ENCODE results near the gene GALE. TPM values are rescaled to one million over a fixed set of nuclear protein-coding genes. Genes with fewer than 3 reads are reported as not detected.

GALE gene
- total and polyA plus RNA-seq, 4 experiments from 2014 or later = 11.2 to 15.9 (median 12.9) TPM

DNA sequence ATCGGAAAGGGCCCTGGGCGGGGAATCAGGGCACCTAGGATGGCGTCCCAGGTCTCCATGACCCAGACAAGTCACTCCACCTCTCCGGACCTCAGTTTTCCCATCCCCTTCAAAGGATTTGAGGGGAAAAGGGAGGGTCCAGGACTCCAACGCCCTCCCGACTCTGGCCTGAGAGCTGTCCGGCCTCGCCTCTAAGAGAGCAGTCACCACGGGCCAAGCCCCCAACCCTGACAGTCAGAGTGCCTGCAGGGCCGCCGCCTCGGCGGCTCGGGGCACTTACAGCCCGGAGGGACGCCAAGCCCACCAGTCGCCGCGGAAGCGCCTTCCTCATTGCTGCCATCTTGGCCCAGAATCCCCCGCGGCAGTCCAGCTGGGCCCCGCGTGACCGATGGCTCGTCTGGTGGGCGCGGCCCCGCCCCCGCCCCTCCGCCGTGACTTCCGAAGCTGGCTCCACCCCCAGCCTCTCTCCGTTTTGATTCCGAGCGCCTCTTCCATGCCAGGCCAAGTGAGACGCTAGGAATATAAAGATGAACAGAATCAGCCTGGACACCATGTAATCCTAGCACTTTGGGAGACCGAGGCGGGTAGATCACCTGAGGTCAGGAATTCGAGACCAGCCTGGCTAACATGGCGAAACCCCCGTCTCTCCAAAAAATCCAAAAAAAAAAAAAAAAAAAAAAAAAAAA, 24.7 kb upstream of the GALE start, which contains the start of gene HMGCL:
TSS of gene HMGCL (minus strand) at position 354 of the 686 bp plus-strand sequence. CDS start at position 340, 14 bp downstream.
- H3K36me3 ChIP-seq (ENCODE audit: insufficient read depth, low read length) = no peaks in the 10 kb centered on the region
- peak within 1 kb of the TSS; percentile 48 to 98 for H3K4me3 ChIP-seq (ENCODE audit: low read length in 2 of 2)
- Mint-ChIP-seq H3K36me3 (peaks cover 1 to 11% of the 10 kb centered on the region in 2 donors), H3K27ac (peak within 1 kb of the TSS; percentile 86 to 98 (median 96)), H3K27me3 (no peaks in the 10 kb centered on the region), H3K4me1 (peaks cover 15 to 28% (median 20%) of the 10 kb centered on the region in 4 donors), H3K9me3 (no peaks in the 10 kb centered on the region), H3K4me3 (peak within 1 kb of the TSS; percentile 92 to 97 (median 94))
- H3K4me1 ChIP-seq (ENCODE audit: insufficient read depth, low read length) = peaks cover 18% of the 10 kb centered on the region
- ChIA-PET POLR2A (ENCODE audit: partially characterized antibody) (interaction anchor here (0.6 to 4.8 kb wide), 16 partner anchors 13 to 134 kb away, joined by 3 to 51 read pairs (median 4); partner anchors contain the start of genes ELOA, GALE, LYPLA2 and PITHD1), CTCF (ENCODE audit: partially characterized antibody) (interaction anchor here (1.1 to 4.9 kb wide), 2 partner anchors 15 to 23 kb away, joined by 4 to 52 read pairs; no protein-coding TSS in a partner anchor)
- intact Hi-C loops (cut with micrococcal nuclease) = loop anchor here (1.0 kb wide), 2 partner anchors 25 to 43 kb away; partner anchors contain the start of genes FUCA1 and GALE
- peak; percentile 80 to 89 (median 82) for DNase-seq
- peak within 1 kb of the TSS; percentile 80 for H3K27ac ChIP-seq (ENCODE audit: low read depth, low read length)
- no peaks in the 10 kb centered on the region for H3K9me3 ChIP-seq (ENCODE audit: control insufficient read depth in 1 of 2, low read length in 2 of 2)
- no peaks in the 10 kb centered on the region for H3K27me3 ChIP-seq (ENCODE audit: insufficient read depth, low read length)

DNA sequence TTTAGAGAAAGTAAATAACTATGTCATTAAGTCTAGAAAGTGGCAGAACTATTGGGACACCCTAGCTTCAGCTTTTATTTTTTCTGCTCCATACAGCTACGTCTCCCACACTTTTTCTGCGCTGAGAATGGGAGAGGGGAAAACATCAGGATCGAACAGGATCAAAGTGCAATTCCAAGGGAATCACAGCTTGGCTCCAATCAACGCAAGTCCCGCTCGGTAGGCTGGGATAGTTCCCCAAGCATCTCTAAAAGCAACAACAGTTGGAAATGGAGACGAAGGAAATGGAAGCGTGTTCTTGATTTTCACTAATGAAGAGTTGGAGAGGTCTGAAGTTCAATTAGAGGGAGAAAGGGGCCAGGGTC, 24.1 kb upstream of the GALE start:
- Histone ChIP-seq H3K27me3 (ENCODE audit: insufficient read depth, low read length) (no peaks in the 10 kb centered on the region), H3K27ac (ENCODE audit: low read depth, low read length) (peak overlapping the region; percentile 80), H3K36me3 (ENCODE audit: insufficient read depth, low read length) (no peaks in the 10 kb centered on the region), H3K4me3 (ENCODE audit: low read length in 2 of 2) (peak overlapping the region; percentile 48 to 98), H3K9me3 (ENCODE audit: control insufficient read depth in 1 of 2, low read length in 2 of 2) (no peaks in the 10 kb centered on the region), H3K4me1 (ENCODE audit: insufficient read depth, low read length) (peaks cover 18% of the 10 kb centered on the region)
- Mint-ChIP-seq H3K27ac (peak overlapping the region; percentile 86 to 98 (median 96)), H3K36me3 (peaks cover 3 to 11% of the 10 kb centered on the region in 2 donors), H3K4me1 (peaks cover 15 to 28% (median 20%) of the 10 kb centered on the region in 4 donors), H3K27me3 (no peaks in the 10 kb centered on the region), H3K9me3 (no peaks in the 10 kb centered on the region), H3K4me3 (peak overlapping the region; percentile 92 to 97 (median 94))
- intact Hi-C loops (cut with micrococcal nuclease) = loop anchor here (1.0 kb wide), 2 partner anchors 24 to 44 kb away; partner anchors contain the start of genes FUCA1 and GALE
- ChIA-PET CTCF (ENCODE audit: partially characterized antibody) (interaction anchor here (0.7 to 4.9 kb wide), 3 partner anchors 14 to 23 kb away, joined by 3 to 52 read pairs (median 4); no protein-coding TSS in a partner anchor), POLR2A (ENCODE audit: partially characterized antibody) (interaction anchor here (0.9 to 4.8 kb wide), 15 partner anchors 13 to 134 kb away, joined by 3 to 51 read pairs (median 5); partner anchors contain the start of genes ELOA, GALE, LYPLA2 and PITHD1)
- no peak for DNase-seq

DNA sequence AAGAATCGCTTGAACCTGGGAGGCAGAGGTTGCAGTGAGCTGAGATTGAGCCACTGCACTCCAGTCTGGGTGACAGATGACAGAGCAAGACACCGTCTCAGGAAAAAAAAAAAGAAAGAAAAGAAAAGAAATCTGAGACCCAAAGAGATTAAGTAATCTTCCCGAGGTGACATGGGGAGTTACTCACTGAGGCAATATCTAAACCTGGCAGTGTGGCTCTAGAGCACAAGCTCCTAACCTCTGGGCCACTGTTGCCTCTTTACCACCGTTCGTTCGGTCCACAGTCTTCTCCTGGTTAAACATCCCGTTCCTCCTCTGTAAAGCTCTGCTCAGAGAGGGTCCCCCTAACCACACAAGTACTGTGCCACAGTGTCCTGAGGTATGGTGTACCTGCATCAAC, 23.2 kb upstream of the GALE start:
- DNase-seq = no peak
- H3K4me3 ChIP-seq (ENCODE audit: low read length in 2 of 2) = no peak overlapping the region
- intact Hi-C loops (cut with micrococcal nuclease) = no loop called here
- peaks cover 18% of the 10 kb centered on the region for H3K4me1 ChIP-seq (ENCODE audit: insufficient read depth, low read length)
- H3K27me3 ChIP-seq (ENCODE audit: insufficient read depth, low read length) = no peaks in the 10 kb centered on the region
- H3K27ac Mint-ChIP-seq = peak overlapping the region in 5 of 7 donors; percentile 24 to 96 (median 86)
- no peak overlapping the region for H3K27ac ChIP-seq (ENCODE audit: low read depth, low read length)
- peaks cover 3 to 11% of the 10 kb centered on the region in 2 donors for H3K36me3 Mint-ChIP-seq
- POLR2A ChIA-PET (ENCODE audit: partially characterized antibody) = interaction anchor here (0.9 to 4.8 kb wide), 6 partner anchors 14 to 80 kb away, joined by 3 to 51 read pairs (median 4); partner anchors contain the start of genes ELOA and GALE
- peaks cover 15 to 28% (median 20%) of the 10 kb centered on the region in 4 donors for H3K4me1 Mint-ChIP-seq
- H3K4me3 Mint-ChIP-seq = peak overlapping the region in 7 of 8 donors; percentile 54 to 97 (median 93)
- CTCF ChIA-PET (ENCODE audit: partially characterized antibody) = interaction anchor here (0.8 to 4.9 kb wide), 4 partner anchors 13 to 45 kb away, joined by 3 to 52 read pairs (median 4); partner anchors contain the start of gene FUCA1
- no peaks in the 10 kb centered on the region for H3K9me3 Mint-ChIP-seq
- no peaks in the 10 kb centered on the region for H3K36me3 ChIP-seq (ENCODE audit: insufficient read depth, low read length)
- no peaks in the 10 kb centered on the region for H3K27me3 Mint-ChIP-seq
- no peaks in the 10 kb centered on the region for H3K9me3 ChIP-seq (ENCODE audit: control insufficient read depth in 1 of 2, low read length in 2 of 2)

DNA sequence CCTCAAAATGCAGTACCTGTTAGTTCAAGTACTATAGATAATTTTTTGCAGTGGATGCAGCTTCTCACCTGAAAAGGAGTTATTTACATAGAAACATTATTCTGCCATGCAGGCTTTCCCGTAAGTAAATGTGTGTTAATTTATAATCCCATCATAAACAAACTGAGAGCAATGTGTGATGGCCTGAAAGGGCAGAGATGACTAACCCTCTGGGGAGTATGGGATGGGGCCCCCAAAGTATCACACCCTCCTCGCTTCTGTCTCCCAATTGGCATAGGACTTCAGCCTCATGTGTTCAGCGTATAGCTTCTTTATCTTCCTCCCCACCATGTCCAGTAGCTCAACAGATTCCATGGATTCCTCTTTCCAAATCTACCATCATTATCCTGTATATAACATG, 17.1 kb upstream of the GALE start:
- no peak overlapping the region for H3K4me3 ChIP-seq (ENCODE audit: low read length in 2 of 2)
- ChIA-PET POLR2A (ENCODE audit: partially characterized antibody) (interaction anchor here (0.6 to 0.7 kb wide), 2 partner anchors 15 to 16 kb away, joined by 3 read pairs; no protein-coding TSS in a partner anchor), CTCF (ENCODE audit: partially characterized antibody) (interaction anchor here (1.0 to 1.3 kb wide), 2 partner anchors 8 to 11 kb away, joined by 3 to 8 read pairs; no protein-coding TSS in a partner anchor)
- Mint-ChIP-seq H3K36me3 (peaks cover 19 to 39% of the 10 kb centered on the region in 2 donors), H3K9me3 (no peaks in the 10 kb centered on the region), H3K27me3 (no peaks in the 10 kb centered on the region), H3K4me3 (peak overlapping the region in 1 of 8 donors; percentile 21), H3K4me1 (no peaks in the 10 kb centered on the region), H3K27ac (no peak overlapping the region)
- H3K36me3 ChIP-seq (ENCODE audit: insufficient read depth, low read length) = peaks cover 34% of the 10 kb centered on the region
- H3K27ac ChIP-seq (ENCODE audit: low read depth, low read length) = no peak overlapping the region
- DNase-seq = no peak
- intact Hi-C loops (cut with micrococcal nuclease) = no loop called here
- no peaks in the 10 kb centered on the region for H3K27me3 ChIP-seq (ENCODE audit: insufficient read depth, low read length)
- no peaks in the 10 kb centered on the region for H3K9me3 ChIP-seq (ENCODE audit: control insufficient read depth in 1 of 2, low read length in 2 of 2)
- H3K4me1 ChIP-seq (ENCODE audit: insufficient read depth, low read length) = no peaks in the 10 kb centered on the region

DNA sequence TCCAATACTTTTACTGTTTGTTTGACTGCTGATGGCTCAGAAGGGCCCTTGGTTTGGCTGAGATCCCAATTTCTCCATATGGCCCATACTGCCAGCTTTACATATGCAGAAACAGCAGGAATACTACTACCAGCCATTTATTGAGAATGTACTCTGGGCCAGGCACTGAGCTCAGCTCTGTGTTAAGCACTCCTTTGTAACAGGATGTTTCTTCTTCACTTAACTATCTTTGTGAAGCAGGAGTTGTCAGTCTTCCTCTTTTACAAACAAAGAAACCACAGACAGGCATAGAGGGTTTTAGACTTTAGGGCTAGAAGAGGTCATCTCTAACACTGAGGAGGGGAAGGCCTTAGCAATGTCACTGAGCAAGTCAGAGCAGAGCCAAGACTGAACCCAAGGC, 16.4 kb upstream of the GALE start:
- Histone ChIP-seq H3K4me3 (ENCODE audit: low read length in 2 of 2) (no peak overlapping the region), H3K27me3 (ENCODE audit: insufficient read depth, low read length) (no peaks in the 10 kb centered on the region), H3K27ac (ENCODE audit: low read depth, low read length) (no peak overlapping the region), H3K9me3 (ENCODE audit: control insufficient read depth in 1 of 2, low read length in 2 of 2) (no peaks in the 10 kb centered on the region), H3K36me3 (ENCODE audit: insufficient read depth, low read length) (peaks cover 34% of the 10 kb centered on the region), H3K4me1 (ENCODE audit: insufficient read depth, low read length) (no peaks in the 10 kb centered on the region)
- H3K36me3 Mint-ChIP-seq = peaks cover 19 to 42% of the 10 kb centered on the region in 2 donors
- intact Hi-C loops (cut with micrococcal nuclease) = no loop called here
- POLR2A ChIA-PET (ENCODE audit: partially characterized antibody) = interaction anchor here (0.7 kb wide), 1 partner anchor 15 kb away, joined by 3 read pairs; no protein-coding TSS in a partner anchor
- H3K27me3 Mint-ChIP-seq = no peaks in the 10 kb centered on the region
- H3K4me1 Mint-ChIP-seq = no peaks in the 10 kb centered on the region
- H3K9me3 Mint-ChIP-seq = no peaks in the 10 kb centered on the region
- H3K4me3 Mint-ChIP-seq = no peak overlapping the region
- no peak for DNase-seq
- H3K27ac Mint-ChIP-seq = no peak overlapping the region
- CTCF ChIA-PET (ENCODE audit: partially characterized antibody) = no interaction called here

DNA sequence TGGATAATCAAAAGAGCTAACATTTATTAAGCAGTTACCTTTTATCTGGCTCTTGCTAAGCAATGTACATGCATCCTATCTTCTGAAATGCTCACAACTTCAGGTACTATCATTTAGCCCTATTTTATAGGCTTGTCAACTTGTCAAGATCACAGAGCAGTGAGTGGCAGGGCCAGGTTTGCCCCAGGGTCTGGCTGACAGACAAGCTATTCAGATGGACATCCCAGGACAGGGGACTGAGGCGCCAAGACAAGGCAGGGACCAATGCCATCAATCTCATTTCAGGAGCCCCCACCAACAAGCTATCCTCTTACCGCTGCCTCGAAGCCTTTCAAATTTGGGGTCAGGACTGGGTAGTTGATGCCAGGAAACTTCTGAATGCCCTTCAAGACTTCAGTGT, 15.8 kb upstream of the GALE start:
- Mint-ChIP-seq H3K27me3 (no peaks in the 10 kb centered on the region), H3K27ac (no peak overlapping the region), H3K36me3 (peaks cover 22 to 45% of the 10 kb centered on the region in 2 donors), H3K4me3 (no peak overlapping the region), H3K4me1 (peaks cover 0 to 3% (median 0%) of the 10 kb centered on the region in 4 donors), H3K9me3 (no peaks in the 10 kb centered on the region)
- Histone ChIP-seq H3K27me3 (ENCODE audit: insufficient read depth, low read length) (no peaks in the 10 kb centered on the region), H3K4me1 (ENCODE audit: insufficient read depth, low read length) (no peaks in the 10 kb centered on the region), H3K9me3 (ENCODE audit: control insufficient read depth in 1 of 2, low read length in 2 of 2) (no peaks in the 10 kb centered on the region), H3K36me3 (ENCODE audit: insufficient read depth, low read length) (peaks cover 34% of the 10 kb centered on the region), H3K27ac (ENCODE audit: low read depth, low read length) (no peak overlapping the region), H3K4me3 (ENCODE audit: low read length in 2 of 2) (no peak overlapping the region)
- ChIA-PET CTCF (ENCODE audit: partially characterized antibody) (interaction anchor here (0.7 kb wide), 1 partner anchor 76 kb away, joined by 3 read pairs; no protein-coding TSS in a partner anchor), POLR2A (ENCODE audit: partially characterized antibody) (interaction anchor here (0.7 kb wide), 1 partner anchor 1429 kb away, joined by 3 read pairs; no protein-coding TSS in a partner anchor)
- no peak for DNase-seq
- intact Hi-C loops (cut with micrococcal nuclease) = no loop called here

DNA sequence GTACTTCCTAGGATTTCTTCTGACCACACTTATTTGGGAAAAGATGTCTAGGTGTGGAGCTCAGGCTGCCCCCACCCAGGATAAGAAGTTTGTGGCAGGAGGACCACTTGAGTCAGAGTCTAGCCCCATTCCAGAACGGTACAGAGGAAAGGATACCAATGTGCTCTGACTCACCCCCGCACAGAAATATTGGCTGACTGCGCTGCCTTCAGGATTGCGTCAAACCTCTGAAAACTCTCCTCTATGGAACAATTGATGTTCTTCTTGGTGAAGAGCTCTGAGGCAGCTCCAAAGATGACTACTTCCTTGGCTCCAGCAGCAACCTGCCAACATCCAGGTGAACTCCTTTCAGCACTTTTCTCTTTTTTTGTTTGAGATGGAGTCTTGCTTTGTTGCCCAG, 13.5 kb upstream of the GALE start:
- no peaks in the 10 kb centered on the region for H3K27me3 ChIP-seq (ENCODE audit: insufficient read depth, low read length)
- H3K9me3 ChIP-seq (ENCODE audit: control insufficient read depth in 1 of 2, low read length in 2 of 2) = no peaks in the 10 kb centered on the region
- peaks cover 34% of the 10 kb centered on the region for H3K36me3 ChIP-seq (ENCODE audit: insufficient read depth, low read length)
- H3K27ac ChIP-seq (ENCODE audit: low read depth, low read length) = no peak overlapping the region
- H3K4me1 Mint-ChIP-seq = peaks cover 7 to 18% (median 12%) of the 10 kb centered on the region in 4 donors
- no peak for DNase-seq
- H3K4me1 ChIP-seq (ENCODE audit: insufficient read depth, low read length) = peaks cover 9% of the 10 kb centered on the region
- H3K27me3 Mint-ChIP-seq = no peaks in the 10 kb centered on the region
- H3K4me3 ChIP-seq (ENCODE audit: low read length in 2 of 2) = no peak overlapping the region
- POLR2A ChIA-PET (ENCODE audit: partially characterized antibody) = no interaction called here
- H3K9me3 Mint-ChIP-seq = no peaks in the 10 kb centered on the region
- intact Hi-C loops (cut with micrococcal nuclease) = no loop called here
- CTCF ChIA-PET (ENCODE audit: partially characterized antibody) = interaction anchor here (1.1 kb wide), 1 partner anchor 42 kb away, joined by 3 read pairs; no protein-coding TSS in a partner anchor
- H3K4me3 Mint-ChIP-seq = no peak overlapping the region
- no peak overlapping the region for H3K27ac Mint-ChIP-seq
- H3K36me3 Mint-ChIP-seq = peaks cover 25 to 51% of the 10 kb centered on the region in 2 donors
